ENCODE data around the gene RAE1.

RAE1 gene

GRCh38 chr20:57389695-57390603 lies 38.9 kb downstream of the RAE1 start:
- DNase-seq: peak; percentile 58

GRCh38 chr20:57390604-57391438 lies 39.8 kb downstream of the RAE1 start, which contains the start of gene RBM38:
Gene RBM38, plus strand, starts transcription at chr20:57391396. Its CDS starts 186 bp downstream, at chr20:57391582.
- DNase-seq: peak; percentile 87

GRCh38 chr20:57391439-57392301 lies 40.6 kb downstream of the RAE1 start:
- peak; percentile 41 for DNase-seq

- DNase-seq: peak; percentile 86
Measured at GRCh38 chr20:57392512-57393271, 41.6 kb downstream of the RAE1 start.

GRCh38 chr20:57393321-57394120 lies 42.5 kb downstream of the RAE1 start:
- DNase-seq: no peak

GRCh38 chr20:57394121-57395082 lies 43.3 kb downstream of the RAE1 start:
- DNase-seq: no peak

- no peak for DNase-seq
Measured at GRCh38 chr20:57395111-57395966, 44.3 kb downstream of the RAE1 start.

GRCh38 chr20:57396212-57396983 lies 45.3 kb downstream of the RAE1 start:
- DNase-seq: no peak

- DNase-seq: peak; percentile 29
Measured at GRCh38 chr20:57396984-57397692, 46.1 kb downstream of the RAE1 start.

- peak; percentile 79 for DNase-seq
Measured at GRCh38 chr20:57397693-57398108, 46.6 kb downstream of the RAE1 start.

GRCh38 chr20:57398231-57398821 lies 47.3 kb downstream of the RAE1 start:
- DNase-seq: peak; percentile 96

GRCh38 chr20:57398901-57399535 lies 48.0 kb downstream of the RAE1 start:
- DNase-seq: peak; percentile 21

- peak; percentile 29 for DNase-seq
Measured at GRCh38 chr20:57399587-57400155, 48.6 kb downstream of the RAE1 start.

- peak; percentile 21 for DNase-seq
Measured at GRCh38 chr20:57400231-57400701, 49.2 kb downstream of the RAE1 start.

- peak; percentile 24 for DNase-seq
Measured at GRCh38 chr20:57400821-57401564, 49.9 kb downstream of the RAE1 start.

All from CD4-positive, alpha-beta T cell treated with Interleukin-6 for 4 hours (primary cell).